Activated T-helper 1 cell treated with anti-CD3 and anti-CD28 coated beads, Interleukin-12 subunit alpha, Interleukin-12 subunit beta, Interleukin-2, Interleukin-4 antibody, amounts not matched to agents 30 ng/mL and 10 ng/mL and 1 ng/mL, durations not matched to agents 14 hours and 24 hours and 36 hours (primary cell): Measurements from ENCODE around the gene SLC12A8. TPM values are rescaled to one million over a fixed set of nuclear protein-coding genes. Genes with fewer than 3 reads are reported as not detected.

ENCODE experiments used
- DNase-seq: peaks from one replicate; pipeline ENCODE4 v3.0.0; 2021; ENCODE audit warnings: low spot score
- H3K27ac Mint-ChIP-seq: one replicate; pipeline ENCODE4 v1.8.0; 2021; ENCODE audit warnings: mild to moderate bottlenecking, mixed read lengths
- H3K27me3 Mint-ChIP-seq: one replicate; pipeline ENCODE4 v1.8.0; 2022; ENCODE audit warnings: mild to moderate bottlenecking, moderate library complexity, mixed read lengths; ENCODE audit not compliant: insufficient read depth
- H3K36me3 Mint-ChIP-seq: one replicate; pipeline ENCODE4 v1.8.0; 2021; ENCODE audit warnings: low read depth, mixed read lengths
- H3K4me1 Mint-ChIP-seq: one replicate; pipeline ENCODE4 v1.8.0; 2021; ENCODE audit warnings: low read depth, mixed read lengths
- H3K4me3 Mint-ChIP-seq: one replicate; pipeline ENCODE4 v1.8.0; 2021; ENCODE audit warnings: mild to moderate bottlenecking, moderate library complexity, mixed read lengths
- H3K9me3 Mint-ChIP-seq: one replicate; pipeline ENCODE4 v1.8.0; 2021; ENCODE audit warnings: mixed read lengths
- intact Hi-C: fragments of 100-400 bp; cut with micrococcal nuclease; formaldehyde crosslinking; loops from one replicate; pipeline ENCODE4 v1.15.1; 2024
- total RNA-seq: library from RNA; stranded (reverse); gene quantifications from 2 replicates; pipeline ENCODE4 v1.2.3, GENCODE V29; 2022

Gene SLC12A8
- total RNA-seq, 1 donor from 2014 or later, result 1.1 TPM

GRCh38 chr3:125058959-125059358, 153.6 kb downstream of the SLC12A8 start:
- intact Hi-C loops, result no loop called here
- Mint-ChIP-seq H3K27me3 (peaks cover 37% of the 10 kb centered on the region), H3K4me3 (no peak overlapping the region), H3K27ac (no peak overlapping the region), H3K9me3 (no peaks in the 10 kb centered on the region), H3K4me1 (peaks cover 10% of the 10 kb centered on the region), H3K36me3 (peaks cover 9% of the 10 kb centered on the region)
- DNase-seq, result no peak

GRCh38 chr3:125058529-125058928, 154.0 kb downstream of the SLC12A8 start:
- H3K9me3 Mint-ChIP-seq, result no peaks in the 10 kb centered on the region
- H3K4me3 Mint-ChIP-seq, result no peak overlapping the region
- peaks cover 14% of the 10 kb centered on the region for H3K36me3 Mint-ChIP-seq
- H3K27ac Mint-ChIP-seq, result no peak overlapping the region
- DNase-seq, result no peak
- peaks cover 34% of the 10 kb centered on the region for H3K27me3 Mint-ChIP-seq
- intact Hi-C loops, result no loop called here
- H3K4me1 Mint-ChIP-seq, result peaks cover 15% of the 10 kb centered on the region

- peak overlapping the region; percentile 57 for H3K4me3 Mint-ChIP-seq
- intact Hi-C loops, result loop anchor here (2.0 kb wide), 1 partner anchor 537 kb away; the partner anchor contains the start of gene OSBPL11
- DNase-seq, result no peak
- H3K36me3 Mint-ChIP-seq, result peaks cover 16% of the 10 kb centered on the region
- H3K9me3 Mint-ChIP-seq, result no peaks in the 10 kb centered on the region
- peaks cover 28% of the 10 kb centered on the region for H3K27me3 Mint-ChIP-seq
- peaks cover 27% of the 10 kb centered on the region for H3K4me1 Mint-ChIP-seq
- H3K27ac Mint-ChIP-seq, result no peak overlapping the region
Observed at GRCh38 chr3:125057186-125057850, 155.2 kb downstream of the SLC12A8 start.

GRCh38 chr3:125055913-125056745, 156.4 kb downstream of the SLC12A8 start, which contains the start of gene HEG1:
Gene HEG1, minus strand, starts transcription at chr3:125055997. Its CDS starts 107 bp downstream, at chr3:125055890.
- peak within 1 kb of the TSS; percentile 87 for H3K27ac Mint-ChIP-seq
- no peaks in the 10 kb centered on the region for H3K9me3 Mint-ChIP-seq
- DNase-seq, result peak; percentile 77
- H3K36me3 Mint-ChIP-seq, result peaks cover 16% of the 10 kb centered on the region
- intact Hi-C loops, result loop anchor here (1.0 to 2.0 kb wide), 6 partner anchors 21 to 539 kb away; partner anchors contain the start of genes OSBPL11 and ZNF148
- peak within 1 kb of the TSS; percentile 97 for H3K4me3 Mint-ChIP-seq
- H3K27me3 Mint-ChIP-seq, result peaks cover 18% of the 10 kb centered on the region
- peaks cover 38% of the 10 kb centered on the region for H3K4me1 Mint-ChIP-seq

- Mint-ChIP-seq H3K36me3 (peaks cover 22% of the 10 kb centered on the region), H3K27ac (peak overlapping the region; percentile 87), H3K4me3 (peak overlapping the region; percentile 97), H3K4me1 (peaks cover 45% of the 10 kb centered on the region), H3K27me3 (peaks cover 14% of the 10 kb centered on the region), H3K9me3 (no peaks in the 10 kb centered on the region)
- intact Hi-C loops, result no loop called here
- DNase-seq, result no peak
Observed at GRCh38 chr3:125055331-125055912, 157.1 kb downstream of the SLC12A8 start.

GRCh38 chr3:125054449-125055329, 157.9 kb downstream of the SLC12A8 start:
- intact Hi-C loops, result loop anchor here (5.0 kb wide), 3 partner anchors 148 to 402 kb away; no protein-coding TSS in a partner anchor
- peaks cover 9% of the 10 kb centered on the region for H3K27me3 Mint-ChIP-seq
- peaks cover 49% of the 10 kb centered on the region for H3K4me1 Mint-ChIP-seq
- peak; percentile 14 for DNase-seq
- peak overlapping the region; percentile 87 for H3K27ac Mint-ChIP-seq
- H3K9me3 Mint-ChIP-seq, result no peaks in the 10 kb centered on the region
- peak overlapping the region; percentile 97 for H3K4me3 Mint-ChIP-seq
- peaks cover 24% of the 10 kb centered on the region for H3K36me3 Mint-ChIP-seq

GRCh38 chr3:125054062-125054448, 158.5 kb downstream of the SLC12A8 start:
- Mint-ChIP-seq H3K4me1 (peaks cover 55% of the 10 kb centered on the region), H3K9me3 (no peaks in the 10 kb centered on the region), H3K36me3 (peaks cover 30% of the 10 kb centered on the region), H3K27ac (peak overlapping the region; percentile 87), H3K27me3 (peaks cover 9% of the 10 kb centered on the region), H3K4me3 (peak overlapping the region; percentile 97)
- intact Hi-C loops, result loop anchor here (5.0 kb wide), 3 partner anchors 148 to 402 kb away; no protein-coding TSS in a partner anchor
- no peak for DNase-seq

GRCh38 chr3:125053304-125053699, 159.2 kb downstream of the SLC12A8 start:
- Mint-ChIP-seq H3K27me3 (peaks cover 9% of the 10 kb centered on the region), H3K4me1 (peaks cover 60% of the 10 kb centered on the region), H3K27ac (no peak overlapping the region), H3K36me3 (peaks cover 35% of the 10 kb centered on the region), H3K9me3 (no peaks in the 10 kb centered on the region), H3K4me3 (peak overlapping the region; percentile 97)
- intact Hi-C loops, result loop anchor here (2.0 to 5.0 kb wide), 4 partner anchors 71 to 401 kb away; no protein-coding TSS in a partner anchor
- DNase-seq, result no peak

GRCh38 chr3:125052624-125053303, 159.8 kb downstream of the SLC12A8 start:
- H3K4me3 Mint-ChIP-seq, result peak overlapping the region; percentile 97
- H3K36me3 Mint-ChIP-seq, result peaks cover 39% of the 10 kb centered on the region
- no peaks in the 10 kb centered on the region for H3K9me3 Mint-ChIP-seq
- H3K4me1 Mint-ChIP-seq, result peaks cover 63% of the 10 kb centered on the region
- DNase-seq, result no peak
- peak overlapping the region; percentile 78 for H3K27ac Mint-ChIP-seq
- intact Hi-C loops, result loop anchor here (1.0 to 5.0 kb wide), 6 partner anchors 17 to 400 kb away; no protein-coding TSS in a partner anchor
- peaks cover 6% of the 10 kb centered on the region for H3K27me3 Mint-ChIP-seq

GRCh38 chr3:125051715-125052581, 160.6 kb downstream of the SLC12A8 start:
- Mint-ChIP-seq H3K27ac (peak overlapping the region; percentile 78), H3K9me3 (no peaks in the 10 kb centered on the region), H3K4me1 (peaks cover 67% of the 10 kb centered on the region), H3K4me3 (peak overlapping the region; percentile 97), H3K27me3 (peaks cover 5% of the 10 kb centered on the region), H3K36me3 (peaks cover 41% of the 10 kb centered on the region)
- DNase-seq, result peak; percentile 66
- intact Hi-C loops, result loop anchor here (1.0 to 5.0 kb wide), 7 partner anchors 17 to 400 kb away; no protein-coding TSS in a partner anchor

- no peaks in the 10 kb centered on the region for H3K9me3 Mint-ChIP-seq
- peak overlapping the region; percentile 78 for H3K27ac Mint-ChIP-seq
Observed at GRCh38 chr3:125051205-125051604, 161.3 kb downstream of the SLC12A8 start.

More at GRCh38 chr3:125051205-125051604, 161.3 kb downstream of the SLC12A8 start:
- peak overlapping the region; percentile 97 for H3K4me3 Mint-ChIP-seq
- H3K27me3 Mint-ChIP-seq, result peaks cover 5% of the 10 kb centered on the region
- H3K36me3 Mint-ChIP-seq, result peaks cover 42% of the 10 kb centered on the region
- intact Hi-C loops, result loop anchor here (1.0 to 5.0 kb wide), 4 partner anchors 56 to 399 kb away; no protein-coding TSS in a partner anchor
- DNase-seq, result no peak
- H3K4me1 Mint-ChIP-seq, result peaks cover 67% of the 10 kb centered on the region
